HG03025 (cell line): Measurements from ENCODE around the gene ENTPD6.

ENCODE experiments used
- ATAC-seq: cut with Tn5 transposase; IDR thresholded peaks from one replicate; pipeline ENCODE4 v1.9.1; 2021; ENCODE audit warnings: mild to moderate bottlenecking, moderate library complexity; ENCODE audit not compliant: unreplicated experiment, low FRiP score

Gene ENTPD6

DNA sequence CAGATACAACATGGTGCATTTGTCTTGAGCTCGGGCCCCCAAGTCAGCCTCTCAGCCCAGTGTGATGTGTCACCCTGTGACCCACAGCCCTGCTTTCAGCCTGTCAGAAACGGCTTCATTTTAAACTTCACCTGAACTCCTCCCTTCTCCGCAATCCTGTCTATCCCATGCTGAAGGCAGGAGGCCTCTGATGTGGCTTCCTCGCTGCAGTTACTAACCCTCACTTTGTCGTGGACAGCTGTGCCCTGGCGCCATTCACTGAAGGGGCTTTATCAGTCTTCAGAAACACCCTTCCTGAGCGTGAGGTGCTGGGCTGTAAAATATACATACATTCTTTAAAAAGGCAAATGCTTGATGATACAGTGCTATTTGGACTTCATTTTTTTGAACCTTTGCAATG lies 7.9 kb upstream of the ENTPD6 start:
- ATAC-seq: no peak

DNA sequence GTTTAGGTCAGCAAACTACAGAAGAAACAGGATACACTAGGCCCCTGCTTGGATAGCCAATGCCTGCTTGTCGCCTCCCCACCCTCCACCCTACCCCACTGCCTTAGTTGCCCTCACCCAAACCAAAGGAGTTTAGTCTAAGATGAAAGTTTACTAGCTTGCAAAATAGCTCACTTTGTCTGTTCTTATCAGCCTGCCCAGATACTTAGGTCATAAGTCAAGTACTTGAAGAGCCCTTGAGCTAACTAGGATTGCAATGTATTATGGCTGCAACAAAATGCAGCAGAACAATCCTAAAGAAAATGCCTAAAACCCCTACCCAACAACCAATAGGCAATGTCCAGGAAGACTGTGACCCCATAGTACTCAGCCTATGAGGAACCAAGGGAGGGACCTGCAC lies 7.3 kb upstream of the ENTPD6 start:
- no peak for ATAC-seq

DNA sequence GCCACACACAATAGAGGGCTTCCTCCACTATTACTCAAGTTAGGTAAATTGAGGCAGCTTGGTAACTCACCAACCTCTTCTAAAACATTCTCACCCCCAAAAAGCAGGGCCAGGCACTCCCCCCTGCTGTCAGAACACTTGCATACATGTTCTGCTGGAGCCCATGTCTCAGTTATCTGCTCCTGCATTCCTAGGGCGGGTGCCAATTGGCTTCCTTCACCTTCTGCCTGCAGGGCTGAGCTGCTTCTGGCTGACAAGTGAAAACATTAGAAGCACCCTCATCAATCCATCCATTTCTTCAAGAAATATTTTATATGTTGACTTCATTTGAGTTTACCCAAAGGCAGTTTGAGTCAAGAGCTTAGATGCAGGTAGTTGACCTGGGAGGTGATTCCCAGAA lies 4.5 kb upstream of the ENTPD6 start:
- ATAC-seq: no peak

- ATAC-seq: no peak
These were observed 3.8 kb upstream of the ENTPD6 start for GRCh38 chr20:25191689-25192088.

GRCh38 chr20:25193843-25194242 lies 1.7 kb upstream of the ENTPD6 start:
- ATAC-seq: no peak

GRCh38 chr20:25194333-25194972 lies 1.1 kb upstream of the ENTPD6 start:
- ATAC-seq: no peak

- ATAC-seq: no peak
These were observed 662 bp downstream of the ENTPD6 start for GRCh38 chr20:25195962-25196785.

GRCh38 chr20:25196786-25197120 lies 1.2 kb downstream of the ENTPD6 start:
- no peak for ATAC-seq

GRCh38 chr20:25197183-25197869 lies 1.8 kb downstream of the ENTPD6 start:
- ATAC-seq: no peak

GRCh38 chr20:25197870-25198190 lies 2.3 kb downstream of the ENTPD6 start:
- no peak for ATAC-seq

DNA sequence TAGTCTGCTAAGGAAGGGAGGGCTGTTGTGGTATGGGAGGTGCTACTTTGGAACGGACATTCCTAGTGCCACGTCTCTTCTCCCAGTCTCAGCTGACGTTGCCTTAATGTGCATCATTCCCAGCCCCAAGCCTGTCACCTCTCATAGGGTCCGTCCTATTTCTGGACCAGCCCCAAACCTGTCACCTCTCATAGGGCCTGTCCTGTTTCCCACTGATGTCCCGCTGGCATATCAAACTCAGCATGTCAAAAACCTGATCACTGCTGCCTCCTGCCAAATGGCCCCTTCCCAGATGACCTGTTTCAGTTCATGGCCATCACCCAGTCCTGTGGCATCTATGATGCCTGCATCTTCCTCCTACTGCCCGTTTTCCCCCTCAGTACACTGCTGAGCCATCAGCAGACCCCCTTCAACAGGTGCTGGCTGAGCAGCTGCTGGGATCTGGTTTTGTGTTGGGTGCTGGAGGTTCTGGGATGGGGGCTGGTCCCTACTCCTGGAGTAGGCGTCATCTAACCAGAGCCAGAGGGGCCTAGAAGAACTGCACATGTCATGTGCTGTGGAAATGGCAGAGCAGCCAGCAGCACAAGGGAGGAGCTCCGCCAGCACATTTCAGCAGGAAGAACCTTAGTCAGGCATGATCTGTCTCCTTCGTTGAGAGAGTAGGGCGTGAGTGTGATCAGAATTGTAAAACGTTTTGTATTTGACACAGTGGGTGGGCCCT lies 3.3 kb downstream of the ENTPD6 start:
- no peak for ATAC-seq

DNA sequence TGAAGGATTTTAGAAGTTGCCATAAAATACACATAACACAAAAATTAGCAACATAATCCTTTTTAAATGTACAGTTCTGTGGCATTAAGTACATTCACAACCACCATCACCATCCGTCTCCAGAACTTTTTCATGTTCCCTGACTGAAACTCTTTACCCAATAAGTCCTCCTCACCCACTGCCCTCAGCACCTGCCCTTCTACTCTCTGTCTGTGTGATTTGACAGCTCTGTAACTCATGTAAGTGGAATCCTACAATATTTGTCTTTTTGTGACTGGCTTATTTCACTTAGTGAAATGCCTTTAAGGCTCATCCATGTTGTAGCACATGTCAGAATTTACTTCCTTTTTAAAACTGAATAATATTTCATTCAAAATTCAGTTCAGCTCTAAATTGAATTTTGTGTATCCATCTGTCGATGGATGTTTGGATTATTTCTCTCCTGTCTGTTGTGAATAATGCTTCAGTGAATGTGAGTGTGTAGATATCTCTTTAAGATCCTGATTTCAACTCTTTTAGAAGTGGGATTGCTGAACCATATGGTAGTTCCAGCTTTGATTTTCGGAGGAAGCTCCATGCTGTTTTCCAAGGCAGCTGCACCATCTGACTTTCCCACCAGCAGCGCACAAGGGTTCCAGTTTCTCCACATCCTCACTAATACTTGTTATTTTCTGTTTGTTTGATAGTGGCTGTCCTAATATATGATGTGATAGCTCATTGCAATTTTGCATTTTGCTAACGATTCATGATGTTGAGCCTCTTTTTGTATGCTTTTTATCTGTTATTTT lies 4.2 kb downstream of the ENTPD6 start:
- no peak for ATAC-seq

DNA sequence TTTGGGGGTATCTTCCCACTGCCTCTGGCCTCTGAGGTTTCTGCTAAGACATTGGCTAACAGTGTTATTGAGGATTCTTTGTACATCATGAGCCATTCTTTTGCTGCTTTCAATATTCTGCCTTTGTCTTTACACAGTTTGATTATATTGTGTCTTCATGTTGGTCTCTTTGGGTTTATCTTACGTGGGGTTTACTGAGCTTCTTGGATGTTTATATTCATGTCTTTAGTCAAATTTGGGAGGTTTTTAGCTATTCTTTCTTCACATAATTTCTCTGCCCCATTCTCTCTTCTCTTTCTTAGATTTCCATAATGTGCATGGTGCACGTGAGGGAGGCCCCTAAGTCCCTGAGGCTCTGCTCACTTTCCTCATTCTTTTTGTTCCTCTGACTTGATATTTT lies 7.6 kb downstream of the ENTPD6 start:
- no peak for ATAC-seq

DNA sequence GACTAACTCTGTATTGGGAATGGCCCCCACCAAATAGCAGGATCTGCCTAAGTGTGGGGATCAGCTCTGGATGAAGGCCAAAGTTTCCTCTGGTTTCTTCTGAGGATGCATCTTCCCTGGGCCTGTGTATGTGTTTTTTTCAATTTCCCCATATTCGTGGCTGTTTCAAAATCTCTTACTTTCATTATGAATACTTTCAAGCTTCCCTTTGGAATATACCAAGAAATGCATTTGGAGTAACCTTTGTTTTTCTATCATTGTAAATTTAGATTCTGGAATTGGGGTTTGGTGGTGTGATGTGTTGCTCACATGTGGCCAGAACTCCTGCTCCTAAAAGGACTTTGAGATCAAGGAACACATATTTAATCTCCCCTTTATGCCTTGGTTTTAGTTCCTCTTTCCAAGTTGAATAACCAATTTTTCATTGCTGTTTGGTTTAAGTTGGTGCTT lies 8.4 kb downstream of the ENTPD6 start:
- no peak for ATAC-seq

DNA sequence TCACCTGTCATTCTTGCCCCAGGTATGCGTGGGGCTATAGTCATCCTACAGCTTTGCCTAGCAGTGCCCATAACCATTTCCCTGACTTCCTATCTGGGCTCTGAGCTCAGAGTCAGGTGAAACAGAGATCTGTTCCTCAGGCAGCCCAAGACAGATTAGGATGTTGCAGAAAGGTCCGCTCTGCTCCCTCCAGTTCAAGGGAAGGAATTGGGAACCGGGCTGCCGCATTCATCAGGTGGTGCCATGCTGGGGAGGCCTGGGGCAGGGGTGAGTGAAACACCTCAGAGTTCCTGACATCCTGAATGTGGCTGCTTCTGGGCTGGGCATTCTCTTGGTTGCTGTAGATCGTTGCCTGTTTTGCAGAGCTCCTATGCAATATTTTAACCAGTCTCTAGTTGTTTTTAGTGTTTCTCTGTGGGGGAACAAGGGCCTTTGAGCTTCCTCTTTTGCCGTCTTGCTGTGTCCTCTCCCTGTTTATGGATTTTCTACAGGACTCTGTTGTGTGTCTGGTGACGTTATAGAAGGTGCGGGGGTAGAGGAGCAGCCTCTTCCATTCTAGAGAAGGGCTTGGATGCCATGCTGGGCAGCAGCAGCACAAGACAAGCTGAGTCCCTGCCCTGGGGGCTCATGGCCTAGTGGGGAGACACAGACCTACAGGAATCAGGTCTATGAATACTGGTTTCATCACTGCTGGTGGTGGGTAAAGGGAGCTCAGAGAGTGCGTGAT lies 9.2 kb downstream of the ENTPD6 start:
- no peak for ATAC-seq

- no peak for ATAC-seq
These were observed 10.0 kb downstream of the ENTPD6 start for GRCh38 chr20:25205277-25206062.

DNA sequence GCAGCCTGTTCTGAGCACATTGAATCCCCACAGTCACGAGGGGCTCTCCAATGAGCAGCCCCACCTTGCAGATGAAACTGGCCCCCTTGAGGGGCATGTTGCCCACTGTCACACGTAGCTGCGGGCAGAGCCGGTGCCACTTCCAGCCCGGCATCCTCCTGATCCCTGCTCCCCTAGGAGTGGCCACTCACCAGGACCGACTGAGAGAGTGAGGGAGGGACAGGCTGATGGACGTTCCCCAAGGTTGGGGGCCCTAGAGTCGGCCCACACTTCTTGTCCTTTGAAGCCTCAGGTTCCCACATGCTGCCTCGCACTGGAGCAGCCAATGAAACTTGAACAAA lies 10.5 kb downstream of the ENTPD6 start:
- no peak for ATAC-seq

GRCh38 chr20:25206548-25206947 lies 11.0 kb downstream of the ENTPD6 start:
- no peak for ATAC-seq
